Measurements from ENCODE around the gene STUB1. TPM values are rescaled to one million over a fixed set of nuclear protein-coding genes. Genes with fewer than 3 reads are reported as not detected.

Gene STUB1
- total and polyA plus RNA-seq, 5 donors from 2014 or later, result 63.2 to 142 (median 129) TPM

GRCh38 chr16:671353-672131, 8.7 kb upstream of the STUB1 start:
- Mint-ChIP-seq H3K4me1 (peaks cover 0 to 20% (median 2%) of the 10 kb centered on the region in 4 donors), H3K36me3 (no peaks in the 10 kb centered on the region), H3K27me3 (no peaks in the 10 kb centered on the region), H3K4me3 (peak overlapping the region in 3 of 4 donors; percentile 56 to 66 (median 61)), H3K27ac (no peak overlapping the region), H3K9me3 (no peaks in the 10 kb centered on the region)
- H3K27ac ChIP-seq (ENCODE audit: insufficient read depth, low read length, poor library complexity, severe bottlenecking), result no peak overlapping the region
- DNase-seq, result no peak
- H3K4me3 ChIP-seq (ENCODE audit: low read depth, low read length), result no peak overlapping the region
- H3K9me3 ChIP-seq (ENCODE audit: control insufficient read depth in 2 of 2, low read length in 2 of 2), result no peaks in the 10 kb centered on the region
- no peak for ATAC-seq (ENCODE audit: low read depth in 2 of 2)
- H3K36me3 ChIP-seq (ENCODE audit: control insufficient read depth, insufficient read depth, low read length), result peaks cover 17% of the 10 kb centered on the region
- peaks cover 36% of the 10 kb centered on the region for H3K4me1 ChIP-seq (ENCODE audit: control insufficient read depth, insufficient read depth, low read length, poor library complexity, severe bottlenecking)
- H3K27me3 ChIP-seq (ENCODE audit: control insufficient read depth, insufficient read depth, low read length), result no peaks in the 10 kb centered on the region

DNA sequence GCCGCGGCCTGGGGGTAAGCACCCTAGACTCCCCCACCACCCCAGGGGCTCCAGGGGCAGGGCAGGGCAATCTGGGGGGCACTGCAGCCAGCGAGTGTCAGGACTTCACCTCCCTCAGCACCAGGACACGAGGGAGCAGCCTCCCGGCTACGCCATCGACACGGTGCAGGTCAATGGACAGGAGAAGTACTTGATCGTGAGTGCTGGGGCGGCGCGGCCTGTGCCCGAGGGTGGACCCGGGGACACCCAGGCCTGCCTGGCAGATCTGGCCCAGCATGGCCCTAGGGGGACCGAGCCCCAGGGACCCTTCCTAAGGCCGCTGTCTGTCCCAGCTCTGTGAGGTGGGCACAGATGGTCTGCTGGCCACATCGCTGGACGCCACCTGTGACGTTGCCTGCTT, 7.8 kb upstream of the STUB1 start:
- DNase-seq (no peak), ATAC-seq (ENCODE audit: low read depth in 2 of 2) (no peak)
- Mint-ChIP-seq H3K4me1 (peaks cover 0 to 26% (median 2%) of the 10 kb centered on the region in 4 donors), H3K9me3 (no peaks in the 10 kb centered on the region), H3K27ac (no peak overlapping the region), H3K4me3 (no peak overlapping the region), H3K36me3 (no peaks in the 10 kb centered on the region), H3K27me3 (no peaks in the 10 kb centered on the region)
- no peak overlapping the region for H3K27ac ChIP-seq (ENCODE audit: insufficient read depth, low read length, poor library complexity, severe bottlenecking)
- no peak overlapping the region for H3K4me3 ChIP-seq (ENCODE audit: low read depth, low read length)
- H3K9me3 ChIP-seq (ENCODE audit: control insufficient read depth in 2 of 2, low read length in 2 of 2), result no peaks in the 10 kb centered on the region
- no peaks in the 10 kb centered on the region for H3K27me3 ChIP-seq (ENCODE audit: control insufficient read depth, insufficient read depth, low read length)
- peaks cover 29% of the 10 kb centered on the region for H3K4me1 ChIP-seq (ENCODE audit: control insufficient read depth, insufficient read depth, low read length, poor library complexity, severe bottlenecking)
- H3K36me3 ChIP-seq (ENCODE audit: control insufficient read depth, insufficient read depth, low read length), result peaks cover 17% of the 10 kb centered on the region

- Histone ChIP-seq H3K36me3 (ENCODE audit: control insufficient read depth, insufficient read depth, low read length) (peaks cover 17% of the 10 kb centered on the region), H3K4me1 (ENCODE audit: control insufficient read depth, insufficient read depth, low read length, poor library complexity, severe bottlenecking) (peaks cover 24% of the 10 kb centered on the region), H3K27ac (ENCODE audit: insufficient read depth, low read length, poor library complexity, severe bottlenecking) (no peak overlapping the region), H3K9me3 (ENCODE audit: control insufficient read depth in 2 of 2, low read length in 2 of 2) (no peaks in the 10 kb centered on the region), H3K4me3 (ENCODE audit: low read depth, low read length) (no peak overlapping the region), H3K27me3 (ENCODE audit: control insufficient read depth, insufficient read depth, low read length) (no peaks in the 10 kb centered on the region)
- H3K36me3 Mint-ChIP-seq, result no peaks in the 10 kb centered on the region
- H3K9me3 Mint-ChIP-seq, result no peaks in the 10 kb centered on the region
- peaks cover 0 to 21% (median 0%) of the 10 kb centered on the region in 4 donors for H3K4me1 Mint-ChIP-seq
- no peaks in the 10 kb centered on the region for H3K27me3 Mint-ChIP-seq
- no peak for DNase-seq
- H3K4me3 Mint-ChIP-seq, result peak overlapping the region in 2 of 4 donors; percentile 28 to 43
- H3K27ac Mint-ChIP-seq, result no peak overlapping the region
- no peak for ATAC-seq (ENCODE audit: low read depth in 2 of 2)
Measured at GRCh38 chr16:672851-673250, 7.4 kb upstream of the STUB1 start.

DNA sequence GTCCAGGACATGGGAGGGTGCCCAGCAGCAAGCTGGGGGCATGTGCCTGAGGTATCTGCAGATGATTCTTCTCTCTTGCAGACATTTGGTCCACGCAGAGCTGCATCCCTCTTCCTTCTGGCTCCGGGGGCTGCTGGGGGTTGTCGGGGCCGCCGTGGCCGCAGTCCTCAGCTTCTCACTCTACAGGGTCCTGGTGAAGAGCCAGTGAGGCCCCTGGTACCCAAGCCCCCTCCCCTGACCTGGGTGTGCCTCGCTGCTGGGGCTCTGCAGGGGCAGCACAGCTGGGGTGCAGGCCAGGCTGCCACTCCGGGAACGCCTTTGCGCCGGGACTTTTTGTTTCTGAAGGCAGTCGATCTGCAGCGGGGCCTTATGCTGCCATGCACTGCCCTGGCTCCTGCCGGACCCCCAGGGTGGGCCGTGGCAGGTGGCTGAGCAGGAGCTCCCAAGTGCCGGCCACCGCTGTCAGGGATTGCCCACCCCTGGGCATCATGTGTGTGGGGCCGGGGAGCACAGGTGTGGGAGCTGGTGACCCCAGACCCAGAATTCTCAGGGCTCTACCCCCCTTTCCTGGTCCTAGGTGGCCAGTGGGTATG, 6.7 kb upstream of the STUB1 start:
- Mint-ChIP-seq H3K27me3 (no peaks in the 10 kb centered on the region), H3K9me3 (no peaks in the 10 kb centered on the region), H3K4me3 (no peak overlapping the region), H3K27ac (no peak overlapping the region), H3K36me3 (no peaks in the 10 kb centered on the region), H3K4me1 (peaks cover 0 to 19% (median 0%) of the 10 kb centered on the region in 4 donors)
- H3K9me3 ChIP-seq (ENCODE audit: control insufficient read depth in 2 of 2, low read length in 2 of 2), result no peaks in the 10 kb centered on the region
- no peak for ATAC-seq (ENCODE audit: low read depth in 2 of 2)
- no peak overlapping the region for H3K27ac ChIP-seq (ENCODE audit: insufficient read depth, low read length, poor library complexity, severe bottlenecking)
- no peak overlapping the region for H3K4me3 ChIP-seq (ENCODE audit: low read depth, low read length)
- H3K36me3 ChIP-seq (ENCODE audit: control insufficient read depth, insufficient read depth, low read length), result peaks cover 17% of the 10 kb centered on the region
- H3K4me1 ChIP-seq (ENCODE audit: control insufficient read depth, insufficient read depth, low read length, poor library complexity, severe bottlenecking), result peaks cover 21% of the 10 kb centered on the region
- DNase-seq, result no peak
- H3K27me3 ChIP-seq (ENCODE audit: control insufficient read depth, insufficient read depth, low read length), result no peaks in the 10 kb centered on the region

DNA sequence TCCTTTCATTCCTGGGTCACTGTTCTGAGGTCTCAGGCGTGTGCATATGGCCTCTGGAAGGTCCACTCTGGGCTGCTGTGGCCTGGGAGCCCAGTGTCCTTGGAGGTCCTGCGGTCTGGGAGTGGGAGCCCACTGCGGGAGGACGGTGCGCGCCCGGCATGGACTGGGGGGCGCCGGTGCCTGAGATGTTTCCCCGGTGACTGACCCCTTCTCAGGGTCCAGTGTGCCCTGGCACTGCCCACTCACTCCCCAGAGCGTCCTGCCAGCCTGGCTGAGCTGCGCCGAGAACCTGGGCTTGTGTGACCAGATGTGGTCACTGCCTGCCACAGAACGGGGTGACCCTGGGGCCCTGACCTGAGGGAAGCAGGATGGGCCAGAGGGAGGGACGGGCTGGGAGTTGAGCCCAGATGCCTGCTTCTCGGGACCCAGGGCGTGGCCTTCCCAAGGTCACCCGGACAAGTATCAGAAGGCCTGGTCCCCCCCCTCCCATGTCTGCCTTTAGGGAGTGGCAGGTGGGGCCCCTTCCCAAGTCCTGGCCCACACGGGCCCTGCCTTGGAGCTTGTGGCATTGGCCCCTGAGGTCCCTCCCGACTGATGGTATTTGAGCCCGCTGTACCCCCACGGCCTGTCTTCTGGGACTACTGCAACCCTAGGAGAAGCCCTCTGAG, 5.9 kb upstream of the STUB1 start:
- no peaks in the 10 kb centered on the region for H3K9me3 Mint-ChIP-seq
- no peaks in the 10 kb centered on the region for H3K27me3 ChIP-seq (ENCODE audit: control insufficient read depth, insufficient read depth, low read length)
- H3K27ac ChIP-seq (ENCODE audit: insufficient read depth, low read length, poor library complexity, severe bottlenecking), result no peak overlapping the region
- H3K9me3 ChIP-seq (ENCODE audit: control insufficient read depth in 2 of 2, low read length in 2 of 2), result no peaks in the 10 kb centered on the region
- H3K4me1 ChIP-seq (ENCODE audit: control insufficient read depth, insufficient read depth, low read length, poor library complexity, severe bottlenecking), result peaks cover 18% of the 10 kb centered on the region
- H3K27ac Mint-ChIP-seq, result no peak overlapping the region
- H3K36me3 ChIP-seq (ENCODE audit: control insufficient read depth, insufficient read depth, low read length), result peaks cover 17% of the 10 kb centered on the region
- H3K4me3 ChIP-seq (ENCODE audit: low read depth, low read length), result no peak overlapping the region
- ATAC-seq (ENCODE audit: low read depth in 2 of 2) (no peak), DNase-seq (no peak)
- H3K4me1 Mint-ChIP-seq, result peaks cover 0 to 18% (median 3%) of the 10 kb centered on the region in 4 donors
- H3K27me3 Mint-ChIP-seq, result no peaks in the 10 kb centered on the region
- no peaks in the 10 kb centered on the region for H3K36me3 Mint-ChIP-seq
- H3K4me3 Mint-ChIP-seq, result peak overlapping the region in 3 of 4 donors; percentile 24 to 92 (median 60)

DNA sequence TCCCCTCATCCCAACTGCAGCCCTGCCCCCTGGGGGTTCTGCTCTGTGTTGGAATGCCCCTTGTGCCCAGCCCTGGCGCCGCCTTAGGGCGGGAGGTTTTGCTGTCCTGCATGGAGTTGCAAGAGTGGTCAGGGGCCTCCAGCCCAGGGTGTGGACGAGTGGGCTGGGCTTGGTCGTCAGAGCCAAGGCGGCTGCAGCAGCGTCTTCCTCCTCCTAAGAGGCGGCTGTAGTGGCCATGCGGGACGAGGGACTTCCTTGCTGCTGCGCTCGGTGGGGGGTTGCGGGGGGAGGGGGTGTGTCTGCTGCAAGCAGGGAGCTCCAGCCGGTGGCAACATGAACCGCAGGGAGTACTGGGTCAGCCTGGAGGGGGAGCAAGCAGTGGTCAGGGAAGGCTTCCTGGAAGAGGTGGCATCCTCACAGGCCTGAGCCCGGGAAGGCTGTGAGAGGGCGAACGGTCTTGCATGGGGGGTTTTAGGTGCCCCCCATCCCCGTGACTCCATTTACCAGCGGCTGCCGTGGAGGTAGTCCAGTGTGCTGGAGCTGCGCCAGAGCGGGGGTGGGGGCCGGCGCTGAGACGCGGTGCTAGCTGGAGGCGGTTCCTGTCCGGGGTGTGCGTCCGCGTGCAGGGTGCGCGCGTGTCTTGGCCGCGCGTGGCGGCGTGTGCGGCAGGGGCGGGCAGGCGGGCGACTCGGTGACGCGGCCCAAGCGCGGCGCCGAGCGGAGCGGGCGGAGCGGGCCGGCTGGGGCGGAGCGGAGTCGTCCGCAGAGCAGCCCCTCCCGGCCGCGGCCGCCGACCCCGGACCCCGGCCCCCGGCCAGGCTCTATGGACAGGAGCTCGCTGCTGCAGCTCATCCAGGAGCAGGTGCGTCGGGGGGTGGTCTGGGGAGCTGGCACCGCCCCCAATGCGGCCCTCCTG, 5.0 kb upstream of the STUB1 start, which contains the start of gene RHBDL1:
Gene RHBDL1 (plus strand): TSS at position 704 of the 916 bp plus-strand sequence. CDS start 120 bp downstream, at position 824.
- peaks cover 0 to 20% (median 3%) of the 10 kb centered on the region in 4 donors for H3K4me1 Mint-ChIP-seq
- no peaks in the 10 kb centered on the region for H3K9me3 ChIP-seq (ENCODE audit: control insufficient read depth in 2 of 2, low read length in 2 of 2)
- peak within 1 kb of the TSS in 1 of 3 donors; percentile 14 for H3K27ac Mint-ChIP-seq
- peak within 1 kb of the TSS in 3 of 4 donors; percentile 60 to 92 (median 65) for H3K4me3 Mint-ChIP-seq
- no peaks in the 10 kb centered on the region for H3K27me3 Mint-ChIP-seq
- H3K27me3 ChIP-seq (ENCODE audit: control insufficient read depth, insufficient read depth, low read length), result no peaks in the 10 kb centered on the region
- no peak for ATAC-seq (ENCODE audit: low read depth in 2 of 2)
- H3K27ac ChIP-seq (ENCODE audit: insufficient read depth, low read length, poor library complexity, severe bottlenecking), result no peak within 1 kb of the TSS
- H3K36me3 ChIP-seq (ENCODE audit: control insufficient read depth, insufficient read depth, low read length), result peaks cover 16% of the 10 kb centered on the region
- no peak within 1 kb of the TSS for H3K4me3 ChIP-seq (ENCODE audit: low read depth, low read length)
- no peaks in the 10 kb centered on the region for H3K36me3 Mint-ChIP-seq
- no peaks in the 10 kb centered on the region for H3K9me3 Mint-ChIP-seq
- DNase-seq, result no peak
- peaks cover 19% of the 10 kb centered on the region for H3K4me1 ChIP-seq (ENCODE audit: control insufficient read depth, insufficient read depth, low read length, poor library complexity, severe bottlenecking)

All from CD4-positive, CD25-positive, alpha-beta regulatory T cell (primary cell).